HepG2 (cell line): Measurements from ENCODE around the gene GLI3. TPM values are rescaled to one million over a fixed set of nuclear protein-coding genes. Genes with fewer than 3 reads are reported as not detected.
A peak's percentile ranks its signal among the peaks of the same experiment; 100 is the strongest.

Source experiments
- DDIT3 ChIP-seq: sonication (generic); formaldehyde crosslinking; IDR thresholded peaks from 2 replicates; pipeline ENCODE4 v1.4.0; 2020; ENCODE audit warnings: mild to moderate bottlenecking, missing genetic modification reagents
- FOXP1 ChIP-seq, 2 experiments: fragments of 450-650 bp in 1 of 2; IDR thresholded peaks; 2 replicates each; pipeline ENCODE4 v1.6.1; 2017 to 2018; ENCODE audit warnings: antibody characterized with exemption in 1 of 2
- GATAD2A ChIP-seq: IDR thresholded peaks from 2 replicates; pipeline ENCODE4 v1.6.1; 2016
- GPN1 ChIP-seq: sonication (generic); formaldehyde crosslinking; IDR thresholded peaks from 2 replicates; pipeline ENCODE4 v1.5.1; 2020; ENCODE audit warnings: missing genetic modification reagents, borderline replicate concordance
- GTF3A ChIP-seq: sonication (generic); formaldehyde crosslinking; conservative IDR thresholded peaks from 2 replicates; pipeline ENCODE4 v1.4.0; 2020; ENCODE audit warnings: mild to moderate bottlenecking, missing genetic modification reagents
- HOXA5 ChIP-seq: sonication (generic); formaldehyde crosslinking; IDR thresholded peaks from 2 replicates; pipeline ENCODE4 v1.4.0; 2020; ENCODE audit warnings: missing genetic modification reagents
- MBNL3 ChIP-seq: fragments of 250-450 bp; sonication (Bioruptor Pico); conservative IDR thresholded peaks from 2 replicates; pipeline ENCODE4 v1.8.0; 2022; ENCODE audit warnings: mild to moderate bottlenecking, inconsistent platforms
- MIER3 ChIP-seq: IDR thresholded peaks from 2 replicates; pipeline ENCODE4 v1.6.1; 2016; ENCODE audit warnings: missing compliant biosample characterization, borderline replicate concordance
- MYC ChIP-seq: sonication (generic); formaldehyde crosslinking; IDR thresholded peaks from 2 replicates; pipeline ENCODE4 v1.9.0; 2021; ENCODE audit warnings: missing genetic modification reagents, borderline replicate concordance
- NR2F1 ChIP-seq, 2 experiments: fragments of 450-650 bp in 1 of 2; formaldehyde crosslinking in 1 of 2; IDR thresholded peaks; 2 replicates each; pipeline versions ENCODE4 v1.5.0 to v1.6.1; 2016 to 2020; ENCODE audit warnings: mild to moderate bottlenecking in 1 of 2, missing compliant biosample characterization in 1 of 2, missing genetic modification reagents in 1 of 2, moderate library complexity in 1 of 2
- ONECUT2 ChIP-seq: sonication (generic); formaldehyde crosslinking; IDR thresholded peaks from 2 replicates; pipeline ENCODE4 v1.4.0; 2020; ENCODE audit warnings: missing genetic modification reagents
- SP5 ChIP-seq: IDR thresholded peaks from 2 replicates; pipeline ENCODE4 v1.6.1; 2016; ENCODE audit warnings: low read depth, borderline replicate concordance
- SYNCRIP ChIP-seq: fragments of 200-400 bp; formaldehyde crosslinking; IDR thresholded peaks from 2 replicates; pipeline ENCODE4 v1.6.1; 2018; ENCODE audit warnings: mild to moderate bottlenecking, low read depth, low read length; ENCODE audit not compliant: insufficient read depth
- ZBED4 ChIP-seq: sonication (generic); formaldehyde crosslinking; IDR thresholded peaks from 2 replicates; pipeline ENCODE4 v1.4.0; 2020; ENCODE audit warnings: missing genetic modification reagents, borderline replicate concordance
- ZFP36L1 ChIP-seq: sonication (generic); formaldehyde crosslinking; IDR thresholded peaks from 2 replicates; pipeline ENCODE4 v1.8.0; 2022; ENCODE audit warnings: mild to moderate bottlenecking, missing genetic modification reagents, moderate library complexity
- ZFP37 ChIP-seq: sonication (generic); formaldehyde crosslinking; IDR thresholded peaks from 2 replicates; pipeline ENCODE4 v1.4.0; 2020; ENCODE audit warnings: missing genetic modification reagents, borderline replicate concordance
- ZNF124 ChIP-seq: sonication (generic); formaldehyde crosslinking; IDR thresholded peaks from 2 replicates; pipeline ENCODE4 v1.4.0; 2020; ENCODE audit warnings: missing genetic modification reagents
- ZNF230 ChIP-seq: sonication (generic); formaldehyde crosslinking; IDR thresholded peaks from 2 replicates; pipeline ENCODE4 v1.4.0; 2020; ENCODE audit warnings: mild to moderate bottlenecking, missing genetic modification reagents
- ZNF432 ChIP-seq: sonication (generic); formaldehyde crosslinking; IDR thresholded peaks from 2 replicates; pipeline ENCODE4 v1.5.0; 2020; ENCODE audit warnings: missing genetic modification reagents, mild to moderate bottlenecking, borderline replicate concordance
- ZNF501 ChIP-seq: sonication (generic); formaldehyde crosslinking; IDR thresholded peaks from 2 replicates; pipeline ENCODE4 v1.5.1; 2020; ENCODE audit warnings: mild to moderate bottlenecking, moderate library complexity, missing genetic modification reagents
- ZNF567 ChIP-seq: sonication (generic); formaldehyde crosslinking; IDR thresholded peaks from 2 replicates; pipeline ENCODE4 v1.8.1; 2023; ENCODE audit warnings: mild to moderate bottlenecking, missing genetic modification reagents, borderline replicate concordance
- ZNF615 ChIP-seq: sonication (generic); formaldehyde crosslinking; IDR thresholded peaks from 2 replicates; pipeline ENCODE4 v1.5.0; 2020; ENCODE audit warnings: mild to moderate bottlenecking, missing genetic modification reagents, borderline replicate concordance
- ZNF652 ChIP-seq: IDR thresholded peaks from 2 replicates; pipeline ENCODE4 v1.6.1; 2016; ENCODE audit warnings: low read depth, borderline replicate concordance
- ZNF7 ChIP-seq: IDR thresholded peaks from 2 replicates; pipeline ENCODE4 v1.6.1; 2016; ENCODE audit warnings: missing biosample characterization, missing genetic modification reagents
- ZNF841 ChIP-seq: sonication (generic); formaldehyde crosslinking; IDR thresholded peaks from 2 replicates; pipeline ENCODE4 v1.8.1; 2023; ENCODE audit warnings: missing genetic modification reagents, borderline replicate concordance
- ZNF883 ChIP-seq: sonication (generic); formaldehyde crosslinking; IDR thresholded peaks from 2 replicates; pipeline ENCODE4 v1.5.1; 2020; ENCODE audit warnings: mild to moderate bottlenecking, missing genetic modification reagents; ENCODE audit errors: not compliant biosample characterization
- ZSCAN29 ChIP-seq: sonication (generic); formaldehyde crosslinking; conservative IDR thresholded peaks from 2 replicates; pipeline ENCODE4 v1.4.0; 2020; ENCODE audit warnings: mild to moderate bottlenecking, missing genetic modification reagents
- polyA plus RNA-seq, 8 experiments: library from polyadenylated mRNA; depleted of rRNA in 3 of 8; stranded (reverse) in 7 of 8; unstranded in 1 of 8; fragments of >200 nt; fragmentation: Illumina TruSeq in 4 of 8; extraction: Trizol in 4 of 8; gene quantifications; 2 replicates each; pipeline versions ENCODE4 v1.2.1 to v1.2.3, GENCODE V29; 2011 to 2016; ENCODE audit warnings: low read depth in 4 of 8, missing spikeins in 1 of 8, mixed read lengths in 1 of 8; ENCODE audit not compliant: insufficient read depth in 1 of 8
- total RNA-seq, 5 experiments: library from RNA; depleted of rRNA; stranded (reverse); fragments of >200 nt; fragmentation: Illumina TruSeq; extraction: Trizol; gene quantifications; 2 replicates each; pipeline ENCODE4 v1.2.3, GENCODE V29; 2016; ENCODE audit warnings: low read depth in 1 of 5

The GLI3 gene
- total and polyA plus RNA-seq, 2 of the 13 experiments (the other 11 are each of a cell fraction or from before 2014, with no cell fraction given), result not detected

GRCh38 chr7:41942468-41943093 lies 294.4 kb downstream of the GLI3 start (continued):
- no peak for TF ChIP-seq ZNF230
- no peak for TF ChIP-seq ZFP37 (CRISPR knock-in tag)
- TF ChIP-seq DDIT3 (CRISPR knock-in tag), result no peak
- TF ChIP-seq ZSCAN29 (CRISPR knock-in tag), result peak; percentile 62; the same call in 1 of the 2 replicates
- no peak for TF ChIP-seq HOXA5
- no peak for TF ChIP-seq ZNF432
- no peak for TF ChIP-seq ZNF652 (CRISPR knock-in tag)
- TF ChIP-seq ZNF567 (CRISPR knock-in tag), result 0 out of 2 replicates have a peak, but pooled peaks have one; percentile 35
- 0 out of 2 replicates have a peak, but pooled peaks have one; percentile 51 for TF ChIP-seq GTF3A (CRISPR knock-in tag)
- peak; percentile 68 for TF ChIP-seq ZNF501 (CRISPR knock-in tag)
- no peak for TF ChIP-seq ZFP36L1 (CRISPR knock-in tag)
- peak; percentile 3 for TF ChIP-seq ZNF883 (CRISPR knock-in tag)
- no peak for TF ChIP-seq ZNF124 (CRISPR knock-in tag)
- TF ChIP-seq FOXP1 (IDR thresholded peaks at IDR 0.05), result no peak
- TF ChIP-seq FOXP1 (CRISPR knock-in tag; IDR thresholded peaks at IDR 0.05), result peak; percentile 67
- no peak for TF ChIP-seq MBNL3 (CRISPR knock-in tag)
- no peak for TF ChIP-seq SYNCRIP
- TF ChIP-seq ONECUT2 (CRISPR knock-in tag), result no peak
- TF ChIP-seq ZNF615, result no peak
- TF ChIP-seq GATAD2A (CRISPR knock-in tag), result peak; percentile 74
- TF ChIP-seq ZBED4 (CRISPR knock-in tag), result no peak
- TF ChIP-seq SP5 (CRISPR knock-in tag), result peak; percentile 95
- TF ChIP-seq GPN1 (CRISPR knock-in tag), result no peak
- no peak for TF ChIP-seq ZNF841 (CRISPR knock-in tag)
- TF ChIP-seq ZNF7 (CRISPR knock-in tag), result no peak
- TF ChIP-seq MIER3, result peak; percentile 15; the same call in 1 of the 2 replicates
- TF ChIP-seq NR2F1 (CRISPR knock-in tag; IDR thresholded peaks at IDR 0.05), result peak; percentile 79 to 85
- TF ChIP-seq MYC (CRISPR knock-in tag), result no peak
